Activated T-cell treated with anti-CD3 and anti-CD28 coated beads for 48 hours (primary cell): ENCODE results near the gene CACNA1H.
"Not testable (repeated sequence)": the region's sequence is repeated elsewhere in the genome, so short reads cannot be mapped to it uniquely, and the experiment has no call there.

ENCODE experiments used
- DNase-seq: peaks from one replicate; pipeline ENCODE4 v3.0.0-alpha.2; 2020; ENCODE audit warnings: low read depth

CACNA1H gene

GRCh38 chr16:1175566-1176279 is 22.8 kb downstream of the CACNA1H start:
- no peak for DNase-seq

- DNase-seq, result no peak
Observed at GRCh38 chr16:1176280-1176897, 23.5 kb downstream of the CACNA1H start.

- no peak for DNase-seq
Observed at GRCh38 chr16:1177053-1177452, 24.1 kb downstream of the CACNA1H start.

GRCh38 chr16:1177750-1178149 is 24.8 kb downstream of the CACNA1H start:
- no peak for DNase-seq

- DNase-seq, result no peak
Observed at GRCh38 chr16:1178295-1178910, 25.5 kb downstream of the CACNA1H start.

- no peak for DNase-seq
Observed at GRCh38 chr16:1180549-1181403, 27.9 kb downstream of the CACNA1H start.

- DNase-seq, result no peak
Observed at GRCh38 chr16:1181404-1182315, 28.8 kb downstream of the CACNA1H start.

- DNase-seq, result no peak
Observed at GRCh38 chr16:1182316-1182671, 29.4 kb downstream of the CACNA1H start.

GRCh38 chr16:1182950-1183907 is 30.3 kb downstream of the CACNA1H start:
- DNase-seq, result no peak

GRCh38 chr16:1184156-1184868 is 31.4 kb downstream of the CACNA1H start:
- no peak for DNase-seq

GRCh38 chr16:1184980-1185379 is 32.1 kb downstream of the CACNA1H start:
- DNase-seq, result no peak

GRCh38 chr16:1185460-1186207 is 32.7 kb downstream of the CACNA1H start:
- not testable (repeated sequence) for DNase-seq

GRCh38 chr16:1188432-1189189 is 35.7 kb downstream of the CACNA1H start:
- peak; percentile 34 for DNase-seq

GRCh38 chr16:1189455-1189854 is 36.5 kb downstream of the CACNA1H start:
- DNase-seq, result no peak

GRCh38 chr16:1190789-1191188 is 37.9 kb downstream of the CACNA1H start:
- not testable (repeated sequence) for DNase-seq

- no peak for DNase-seq
Observed at GRCh38 chr16:1192384-1193073, 39.6 kb downstream of the CACNA1H start.

- DNase-seq, result no peak
Observed at GRCh38 chr16:1193143-1193824, 40.4 kb downstream of the CACNA1H start.
